ENCODE measurements around the gene KRTAP15-1. TPM values are rescaled to one million over a fixed set of nuclear protein-coding genes. Genes with fewer than 3 reads are reported as not detected.

Gene KRTAP15-1
- total RNA-seq: not detected

- no peak for DNase-seq (ENCODE audit: low spot score in 2 of 2)
- intact Hi-C loops (cut with DNase I; ENCODE audit: low total_unique reads): no loop called here
- TF ChIP-seq POLR2A (IDR thresholded peaks at IDR 0.05): no peak
- TF ChIP-seq CTCF (IDR thresholded peaks at IDR 0.05): no peak
- TF ChIP-seq POLR2AphosphoS5 (IDR thresholded peaks at IDR 0.05): no peak
Observed at GRCh38 chr21:30439975-30440374, at the start of gene KRTAP15-1. KRTAP15-1 (plus strand) TSS chr21:30440275; CDS start chr21:30440328, 53 bp downstream.

GRCh38 chr21:30391492-30392025 is 48.5 kb upstream of the KRTAP15-1 start:
- intact Hi-C loops (cut with DNase I; ENCODE audit: low total_unique reads): loop anchor here (5.0 kb wide), 1 partner anchor 114 kb away; no protein-coding TSS in a partner anchor
- TF ChIP-seq POLR2AphosphoS5 (IDR thresholded peaks at IDR 0.05) (no peak), CTCF (IDR thresholded peaks at IDR 0.05) (no peak), POLR2A (IDR thresholded peaks at IDR 0.05) (no peak)
- no peak overlapping the region for H3K27ac ChIP-seq
- no peaks in the 10 kb centered on the region for H3K36me3 ChIP-seq
- peaks cover 0 to 8% of the 10 kb centered on the region in 2 donors for H3K9me3 ChIP-seq
- no peak overlapping the region for H3K4me3 ChIP-seq
- H3K4me1 ChIP-seq: no peaks in the 10 kb centered on the region
- no peak for DNase-seq (ENCODE audit: low spot score in 2 of 2)
- no peaks in the 10 kb centered on the region for H3K27me3 ChIP-seq

More at GRCh38 chr21:30439975-30440374, at the start of gene KRTAP15-1:
- Histone ChIP-seq H3K4me3 (no peak within 1 kb of the TSS), H3K9me3 (no peaks in the 10 kb centered on the region), H3K4me1 (no peaks in the 10 kb centered on the region), H3K36me3 (no peaks in the 10 kb centered on the region), H3K27ac (no peak within 1 kb of the TSS), H3K27me3 (no peaks in the 10 kb centered on the region)

- intact Hi-C loops (cut with DNase I; ENCODE audit: low total_unique reads): no loop called here
- DNase-seq (ENCODE audit: low spot score in 2 of 2): no peak
- no peaks in the 10 kb centered on the region for H3K4me1 ChIP-seq
- H3K9me3 ChIP-seq: peaks cover 0 to 4% of the 10 kb centered on the region in 2 donors
- no peaks in the 10 kb centered on the region for H3K36me3 ChIP-seq
- no peak within 1 kb of the TSS for H3K27ac ChIP-seq
- TF ChIP-seq POLR2A (IDR thresholded peaks at IDR 0.05) (no peak), CTCF (IDR thresholded peaks at IDR 0.05) (no peak), POLR2AphosphoS5 (IDR thresholded peaks at IDR 0.05) (no peak)
- no peaks in the 10 kb centered on the region for H3K27me3 ChIP-seq
- H3K4me3 ChIP-seq: no peak within 1 kb of the TSS
Observed at GRCh38 chr21:30395731-30396130, 44.3 kb upstream of the KRTAP15-1 start, which contains the start of gene KRTAP13-1. KRTAP13-1 (plus strand) TSS chr21:30396031; CDS start chr21:30396087, 56 bp downstream.

GRCh38 chr21:30408782-30409494 is 31.1 kb upstream of the KRTAP15-1 start:
- peak; percentile 23 to 59 for DNase-seq (ENCODE audit: low spot score in 2 of 2)
- intact Hi-C loops (cut with DNase I; ENCODE audit: low total_unique reads): no loop called here

More at GRCh38 chr21:30408782-30409494, 31.1 kb upstream of the KRTAP15-1 start:
- Histone ChIP-seq H3K27ac (no peak overlapping the region), H3K4me1 (no peaks in the 10 kb centered on the region), H3K4me3 (peak overlapping the region in 1 of 3 donors; percentile 12), H3K9me3 (peaks cover 3 to 6% of the 10 kb centered on the region in 2 donors), H3K36me3 (no peaks in the 10 kb centered on the region), H3K27me3 (no peaks in the 10 kb centered on the region)
- TF ChIP-seq CTCF (IDR thresholded peaks at IDR 0.05) (peak in 1 of 3 donors; percentile 18), POLR2AphosphoS5 (IDR thresholded peaks at IDR 0.05) (no peak)

All from breast epithelium (tissue), 4 donors.